K562 (cell line): ENCODE data around the gene LRP1. TPM values are rescaled to one million over a fixed set of nuclear protein-coding genes. Genes with fewer than 3 reads are reported as not detected.

ENCODE experiments used
- CTBP1 ChIP-seq: fragments of 450-650 bp; IDR thresholded peaks from 2 replicates; pipeline ENCODE4 v1.6.1; 2016; ENCODE audit warnings: borderline replicate concordance
- ELF1 ChIP-seq: fragments of 200-800 bp; sonication (Bioruptor generic); IDR thresholded peaks from 2 replicates; pipeline ENCODE4 v1.6.1; 2016; ENCODE audit warnings: missing genetic modification characterization, missing compliant biosample characterization
- HOXB6 ChIP-seq: fragments of 250-450 bp; sonication (Bioruptor Pico); IDR thresholded peaks from 2 replicates; pipeline ENCODE4 v1.5.1; 2022; ENCODE audit warnings: mild to moderate bottlenecking, borderline replicate concordance
- L3MBTL2 ChIP-seq: fragments of 450-650 bp; IDR thresholded peaks from 2 replicates; pipeline ENCODE4 v1.6.1; 2016; ENCODE audit warnings: mild to moderate bottlenecking, moderate library complexity
- RB1 ChIP-seq: fragments of 450-650 bp; IDR thresholded peaks from 2 replicates; pipeline ENCODE4 v1.6.1; 2017; ENCODE audit warnings: low read depth, mild to moderate bottlenecking
- ZNF143 ChIP-seq: sonication (generic); formaldehyde crosslinking; IDR thresholded peaks from 2 replicates; pipeline ENCODE4 v1.9.0; 2022; ENCODE audit warnings: mild to moderate bottlenecking, missing genetic modification reagents
- polyA plus RNA-seq, 8 experiments: library from polyadenylated mRNA; depleted of rRNA in 4 of 8; stranded (reverse) in 5 of 8; unstranded in 3 of 8; fragments of >200 nt; fragmentation: Nextera tagmentation in 2 of 8; fragmentation: Illumina TruSeq in 1 of 8; extraction: Ambion mirVana in 2 of 8; extraction: Trizol in 1 of 8; gene quantifications; 2 replicates each; pipeline versions ENCODE4 v1.2.1 to v1.2.3, GENCODE V29; 2011 to 2014; ENCODE audit warnings: inconsistent platforms in 1 of 8, missing spikeins in 1 of 8
- total RNA-seq, 7 experiments: library from RNA; depleted of rRNA in 6 of 7; stranded (reverse); fragments of >200 nt in 6 of 7; fragmentation: Illumina TruSeq in 2 of 7; extraction: Trizol in 2 of 7; gene quantifications; 2 replicates each; pipeline versions ENCODE4 v1.2.1 to v1.2.3, GENCODE V29; 2011 to 2021; ENCODE audit warnings: low replicate concordance in 1 of 7
- TF ChIP-seq, protein P1 (sequence below): conservative IDR thresholded peaks from 2 replicates; pipeline ENCODE4 v1.6.1; 2011; ENCODE audit warnings: low read depth, mild to moderate bottlenecking, low read length; ENCODE audit not compliant: control insufficient read depth

Gene LRP1
- total and polyA plus RNA-seq, 9 of the 15 experiments (the other 6 are each of a cell fraction or from before 2014, with no cell fraction given): 0.04 to 0.64 (median 0.19) TPM; not detected in 2

DNA sequence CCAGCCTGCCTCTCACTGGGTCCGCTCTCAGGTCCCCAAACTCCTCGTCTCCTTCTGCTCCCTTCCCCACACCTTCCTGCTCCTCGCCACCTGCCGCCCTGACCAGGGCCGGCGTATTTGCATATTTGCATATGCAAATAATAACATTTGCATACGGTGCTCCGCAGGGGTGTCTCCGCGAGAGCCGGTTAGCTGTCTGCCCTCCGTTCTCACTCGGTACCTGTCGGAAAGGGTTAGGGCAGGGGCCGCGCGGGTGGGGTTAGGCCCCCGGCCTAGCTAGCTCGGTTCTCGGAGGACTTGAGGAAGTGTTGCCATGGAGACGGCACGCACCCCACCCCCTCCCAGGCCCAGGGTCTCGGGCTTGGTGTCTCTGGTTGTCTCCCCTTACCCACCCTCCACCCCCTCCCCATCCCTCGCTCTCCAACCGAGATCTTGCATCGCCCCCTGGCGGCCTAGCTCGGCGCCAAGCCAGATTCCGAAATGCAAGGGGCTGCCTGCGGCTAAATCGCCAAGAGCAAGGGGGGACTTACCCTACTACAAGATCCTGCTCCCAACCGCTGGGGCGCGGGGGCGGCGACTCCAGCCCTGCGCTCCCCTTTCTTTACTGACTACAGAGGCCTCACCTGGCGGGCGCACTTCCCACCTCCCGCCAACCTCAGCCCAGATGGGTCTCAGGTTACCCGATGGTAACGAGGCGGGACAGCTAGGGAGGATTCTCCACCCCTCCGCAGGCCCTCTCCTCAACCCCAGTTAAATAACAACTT is 114.6 kb downstream of the LRP1 start (continued):
- peak; percentile 67 for TF ChIP-seq CTBP1
- TF ChIP-seq RB1: 0 out of 2 replicates have a peak, but pooled peaks have one; percentile 18
- TF ChIP-seq, protein P1, sequence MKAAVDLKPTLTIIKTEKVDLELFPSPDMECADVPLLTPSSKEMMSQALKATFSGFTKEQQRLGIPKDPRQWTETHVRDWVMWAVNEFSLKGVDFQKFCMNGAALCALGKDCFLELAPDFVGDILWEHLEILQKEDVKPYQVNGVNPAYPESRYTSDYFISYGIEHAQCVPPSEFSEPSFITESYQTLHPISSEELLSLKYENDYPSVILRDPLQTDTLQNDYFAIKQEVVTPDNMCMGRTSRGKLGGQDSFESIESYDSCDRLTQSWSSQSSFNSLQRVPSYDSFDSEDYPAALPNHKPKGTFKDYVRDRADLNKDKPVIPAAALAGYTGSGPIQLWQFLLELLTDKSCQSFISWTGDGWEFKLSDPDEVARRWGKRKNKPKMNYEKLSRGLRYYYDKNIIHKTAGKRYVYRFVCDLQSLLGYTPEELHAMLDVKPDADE: 0 out of 2 replicates have a peak, but pooled peaks have one; percentile 30
- TF ChIP-seq L3MBTL2: no peak
- TF ChIP-seq HOXB6 (CRISPR knock-in tag): no peak
- peak; percentile 22; the same call in 1 of the 2 replicates for TF ChIP-seq ZNF143
- TF ChIP-seq ELF1 (tag): 0 out of 2 replicates have a peak, but pooled peaks have one; percentile 24
- TF ChIP-seq, all 486 proteins: peak for 48
